HEK293 (cell line): ENCODE data around the gene RAB7A.

Experiments used
- YY1 ChIP-seq: fragments of 450-650 bp; formaldehyde crosslinking; IDR thresholded peaks from 2 replicates; pipeline ENCODE4 v1.5.1; 2018; ENCODE audit warnings: missing biosample characterization, missing genetic modification characterization
- ZNF600 ChIP-seq: fragments of 450-650 bp; formaldehyde crosslinking; IDR thresholded peaks from 2 replicates; pipeline ENCODE4 v1.5.1; 2016; ENCODE audit warnings: missing biosample characterization, missing genetic modification characterization
- ZNF670 ChIP-seq: fragments of 450-650 bp; formaldehyde crosslinking; IDR thresholded peaks from 2 replicates; pipeline ENCODE4 v1.5.1; 2016; ENCODE audit warnings: missing biosample characterization, missing genetic modification characterization, low read depth
- ZNF837 ChIP-seq: fragments of 450-650 bp; formaldehyde crosslinking; IDR thresholded peaks from 2 replicates; pipeline ENCODE4 v1.5.1; 2016; ENCODE audit warnings: missing biosample characterization, missing genetic modification characterization
- TF ChIP-seq, protein P1 (sequence below): fragments of 450-650 bp; IDR thresholded peaks from 2 replicates; pipeline ENCODE4 v1.5.1; 2018; ENCODE audit warnings: missing biosample characterization, mild to moderate bottlenecking, missing genetic modification characterization
- TF ChIP-seq, protein P2 (sequence below): fragments of 450-650 bp; formaldehyde crosslinking; IDR thresholded peaks from 2 replicates; pipeline ENCODE4 v1.5.1; 2016; ENCODE audit warnings: missing biosample characterization, missing genetic modification characterization

DNA sequence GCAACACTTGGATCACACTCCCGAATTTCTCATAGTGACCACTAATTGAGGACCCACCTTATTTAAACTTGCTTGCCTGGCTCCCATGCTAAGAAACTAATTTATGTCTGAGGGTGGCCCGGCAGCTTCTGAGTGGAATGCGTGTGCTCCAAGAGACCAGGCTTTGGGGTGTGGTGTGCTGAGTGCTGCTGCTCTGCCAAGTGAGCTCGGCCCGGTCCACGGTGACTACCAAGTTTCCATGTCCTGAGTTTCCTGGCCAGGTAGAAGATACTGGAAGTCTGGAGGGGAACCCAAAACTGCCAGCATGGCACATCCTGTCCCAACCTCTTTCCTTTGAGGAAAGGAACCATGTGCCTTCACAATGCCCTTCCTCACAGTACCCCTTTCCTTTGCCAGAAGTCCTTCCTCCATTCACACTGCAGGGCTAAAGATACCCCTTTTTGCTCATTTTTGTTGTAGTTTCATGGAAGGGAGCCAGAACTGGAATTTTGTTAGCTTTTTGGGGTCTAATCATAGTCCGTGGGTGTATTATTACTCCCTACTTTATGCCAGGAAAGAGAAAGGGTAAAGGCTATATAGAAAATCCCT lies 94.4 kb downstream of the RAB7A start:
- no peak for TF ChIP-seq ZNF600 (tag by site-specific recombination)
- TF ChIP-seq, protein P1, sequence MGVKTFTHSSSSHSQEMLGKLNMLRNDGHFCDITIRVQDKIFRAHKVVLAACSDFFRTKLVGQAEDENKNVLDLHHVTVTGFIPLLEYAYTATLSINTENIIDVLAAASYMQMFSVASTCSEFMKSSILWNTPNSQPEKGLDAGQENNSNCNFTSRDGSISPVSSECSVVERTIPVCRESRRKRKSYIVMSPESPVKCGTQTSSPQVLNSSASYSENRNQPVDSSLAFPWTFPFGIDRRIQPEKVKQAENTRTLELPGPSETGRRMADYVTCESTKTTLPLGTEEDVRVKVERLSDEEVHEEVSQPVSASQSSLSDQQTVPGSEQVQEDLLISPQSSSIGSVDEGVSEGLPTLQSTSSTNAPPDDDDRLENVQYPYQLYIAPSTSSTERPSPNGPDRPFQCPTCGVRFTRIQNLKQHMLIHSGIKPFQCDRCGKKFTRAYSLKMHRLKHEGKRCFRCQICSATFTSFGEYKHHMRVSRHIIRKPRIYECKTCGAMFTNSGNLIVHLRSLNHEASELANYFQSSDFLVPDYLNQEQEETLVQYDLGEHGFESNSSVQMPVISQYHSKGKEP = no peak
- no peak for TF ChIP-seq YY1
- no peak for TF ChIP-seq ZNF670 (tag by site-specific recombination)
- TF ChIP-seq, protein P2, sequence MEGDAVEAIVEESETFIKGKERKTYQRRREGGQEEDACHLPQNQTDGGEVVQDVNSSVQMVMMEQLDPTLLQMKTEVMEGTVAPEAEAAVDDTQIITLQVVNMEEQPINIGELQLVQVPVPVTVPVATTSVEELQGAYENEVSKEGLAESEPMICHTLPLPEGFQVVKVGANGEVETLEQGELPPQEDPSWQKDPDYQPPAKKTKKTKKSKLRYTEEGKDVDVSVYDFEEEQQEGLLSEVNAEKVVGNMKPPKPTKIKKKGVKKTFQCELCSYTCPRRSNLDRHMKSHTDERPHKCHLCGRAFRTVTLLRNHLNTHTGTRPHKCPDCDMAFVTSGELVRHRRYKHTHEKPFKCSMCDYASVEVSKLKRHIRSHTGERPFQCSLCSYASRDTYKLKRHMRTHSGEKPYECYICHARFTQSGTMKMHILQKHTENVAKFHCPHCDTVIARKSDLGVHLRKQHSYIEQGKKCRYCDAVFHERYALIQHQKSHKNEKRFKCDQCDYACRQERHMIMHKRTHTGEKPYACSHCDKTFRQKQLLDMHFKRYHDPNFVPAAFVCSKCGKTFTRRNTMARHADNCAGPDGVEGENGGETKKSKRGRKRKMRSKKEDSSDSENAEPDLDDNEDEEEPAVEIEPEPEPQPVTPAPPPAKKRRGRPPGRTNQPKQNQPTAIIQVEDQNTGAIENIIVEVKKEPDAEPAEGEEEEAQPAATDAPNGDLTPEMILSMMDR (tag by site-specific recombination) = no peak
- TF ChIP-seq ZNF837 (tag by site-specific recombination) = no peak
